GM20000 (cell line): Measurements from ENCODE around the gene AP3B1.

ENCODE experiments used
- DNase-seq: peaks from one replicate; pipeline ENCODE4 v3.0.0; 2012; ENCODE audit warnings: low spot score
- CTCF ChIP-seq: IDR thresholded peaks from 2 replicates; pipeline ENCODE4 v1.5.1; 2012; ENCODE audit warnings: mild to moderate bottlenecking, control low read depth; ENCODE audit errors: extremely low read depth, missing control alignments

AP3B1 gene

GRCh38 chr5:78331523-78332080 is 37.1 kb upstream of the AP3B1 start:
- no peak for DNase-seq
- no peak for TF ChIP-seq CTCF

GRCh38 chr5:78328585-78329173 is 34.2 kb upstream of the AP3B1 start:
- TF ChIP-seq CTCF, result no peak
- DNase-seq, result no peak

GRCh38 chr5:78327761-78328510 is 33.4 kb upstream of the AP3B1 start:
- no peak for DNase-seq
- no peak for TF ChIP-seq CTCF

GRCh38 chr5:78326930-78327329 is 32.4 kb upstream of the AP3B1 start:
- no peak for DNase-seq
- TF ChIP-seq CTCF, result no peak

- no peak for DNase-seq
- TF ChIP-seq CTCF, result no peak
These were observed 28.7 kb upstream of the AP3B1 start for GRCh38 chr5:78323241-78323640.

GRCh38 chr5:78320401-78320800 is 25.9 kb upstream of the AP3B1 start:
- TF ChIP-seq CTCF, result peak; percentile 22
- DNase-seq, result peak; percentile 18

- no peak for DNase-seq
- no peak for TF ChIP-seq CTCF
These were observed 23.8 kb upstream of the AP3B1 start for GRCh38 chr5:78318337-78318736.
